ENCODE results near the gene POLR2F.

GRCh38 chr22:37922191-37922590 is 31.3 kb upstream of the POLR2F start:
- no peak for TF ChIP-seq EP300 (IDR thresholded peaks at IDR 0.05)
- TF ChIP-seq, protein P1, sequence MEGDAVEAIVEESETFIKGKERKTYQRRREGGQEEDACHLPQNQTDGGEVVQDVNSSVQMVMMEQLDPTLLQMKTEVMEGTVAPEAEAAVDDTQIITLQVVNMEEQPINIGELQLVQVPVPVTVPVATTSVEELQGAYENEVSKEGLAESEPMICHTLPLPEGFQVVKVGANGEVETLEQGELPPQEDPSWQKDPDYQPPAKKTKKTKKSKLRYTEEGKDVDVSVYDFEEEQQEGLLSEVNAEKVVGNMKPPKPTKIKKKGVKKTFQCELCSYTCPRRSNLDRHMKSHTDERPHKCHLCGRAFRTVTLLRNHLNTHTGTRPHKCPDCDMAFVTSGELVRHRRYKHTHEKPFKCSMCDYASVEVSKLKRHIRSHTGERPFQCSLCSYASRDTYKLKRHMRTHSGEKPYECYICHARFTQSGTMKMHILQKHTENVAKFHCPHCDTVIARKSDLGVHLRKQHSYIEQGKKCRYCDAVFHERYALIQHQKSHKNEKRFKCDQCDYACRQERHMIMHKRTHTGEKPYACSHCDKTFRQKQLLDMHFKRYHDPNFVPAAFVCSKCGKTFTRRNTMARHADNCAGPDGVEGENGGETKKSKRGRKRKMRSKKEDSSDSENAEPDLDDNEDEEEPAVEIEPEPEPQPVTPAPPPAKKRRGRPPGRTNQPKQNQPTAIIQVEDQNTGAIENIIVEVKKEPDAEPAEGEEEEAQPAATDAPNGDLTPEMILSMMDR (IDR thresholded peaks at IDR 0.05), result no peak
